ENCODE measurements around the gene FKBP2. TPM values are rescaled to one million over a fixed set of nuclear protein-coding genes. Genes with fewer than 3 reads are reported as not detected.

Gene FKBP2
- total RNA-seq, 3 donors from 2014 or later (not counting 1 experiment from before 2014, with no cell fraction given) = 26.4 to 39.3 (median 30.3) TPM

DNA sequence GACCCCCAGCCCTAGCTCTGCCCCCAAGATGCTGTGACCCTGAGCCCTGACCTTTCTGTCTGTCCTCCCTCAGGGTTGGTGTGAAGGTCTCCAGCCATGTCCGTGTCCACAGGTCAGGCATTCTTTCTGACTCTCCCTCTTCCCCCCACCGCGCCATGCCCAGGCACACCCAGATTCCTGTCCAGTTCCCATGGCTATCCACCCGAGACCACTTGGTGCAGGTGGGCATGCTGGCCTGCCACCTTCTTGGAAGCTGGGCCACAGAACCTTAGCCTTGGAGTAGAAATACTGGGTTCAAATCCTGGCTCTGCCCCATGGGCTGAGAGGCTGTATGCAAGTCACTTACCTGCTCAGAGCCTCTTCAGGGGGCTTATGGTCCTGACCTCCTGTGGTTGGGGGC, 8.1 kb downstream of the FKBP2 start:
- Histone ChIP-seq H3K36me3 (ENCODE audit: control insufficient read depth, insufficient read depth, low read length) (peaks cover 3% of the 10 kb centered on the region), H3K4me3 (ENCODE audit: low read length) (no peak overlapping the region), H3K4me1 (ENCODE audit: control insufficient read depth, insufficient read depth, low read length) (peaks cover 58% of the 10 kb centered on the region), H3K27me3 (ENCODE audit: control insufficient read depth, insufficient read depth, low read length) (no peaks in the 10 kb centered on the region), H3K9me3 (ENCODE audit: control insufficient read depth, insufficient read depth, low read length) (no peaks in the 10 kb centered on the region), H3K27ac (ENCODE audit: low read length) (no peak overlapping the region)
- intact Hi-C loops (cut with micrococcal nuclease) = no loop called here
- Mint-ChIP-seq H3K9me3 (no peaks in the 10 kb centered on the region), H3K4me1 (peaks cover 14 to 41% of the 10 kb centered on the region in 2 donors), H3K36me3 (no peaks in the 10 kb centered on the region), H3K4me3 (no peak overlapping the region), H3K27me3 (ENCODE audit: low read depth in 2 of 2) (no peaks in the 10 kb centered on the region), H3K27ac (no peak overlapping the region)
- no peak for ATAC-seq
- no peak for DNase-seq
- WGBS (ENCODE audit: insufficient coverage) = 97% methylated on average over 4 of the region's 4 CpGs
- TF ChIP-seq, protein P1, sequence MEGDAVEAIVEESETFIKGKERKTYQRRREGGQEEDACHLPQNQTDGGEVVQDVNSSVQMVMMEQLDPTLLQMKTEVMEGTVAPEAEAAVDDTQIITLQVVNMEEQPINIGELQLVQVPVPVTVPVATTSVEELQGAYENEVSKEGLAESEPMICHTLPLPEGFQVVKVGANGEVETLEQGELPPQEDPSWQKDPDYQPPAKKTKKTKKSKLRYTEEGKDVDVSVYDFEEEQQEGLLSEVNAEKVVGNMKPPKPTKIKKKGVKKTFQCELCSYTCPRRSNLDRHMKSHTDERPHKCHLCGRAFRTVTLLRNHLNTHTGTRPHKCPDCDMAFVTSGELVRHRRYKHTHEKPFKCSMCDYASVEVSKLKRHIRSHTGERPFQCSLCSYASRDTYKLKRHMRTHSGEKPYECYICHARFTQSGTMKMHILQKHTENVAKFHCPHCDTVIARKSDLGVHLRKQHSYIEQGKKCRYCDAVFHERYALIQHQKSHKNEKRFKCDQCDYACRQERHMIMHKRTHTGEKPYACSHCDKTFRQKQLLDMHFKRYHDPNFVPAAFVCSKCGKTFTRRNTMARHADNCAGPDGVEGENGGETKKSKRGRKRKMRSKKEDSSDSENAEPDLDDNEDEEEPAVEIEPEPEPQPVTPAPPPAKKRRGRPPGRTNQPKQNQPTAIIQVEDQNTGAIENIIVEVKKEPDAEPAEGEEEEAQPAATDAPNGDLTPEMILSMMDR (IDR thresholded peaks at IDR 0.05) = no peak

DNA sequence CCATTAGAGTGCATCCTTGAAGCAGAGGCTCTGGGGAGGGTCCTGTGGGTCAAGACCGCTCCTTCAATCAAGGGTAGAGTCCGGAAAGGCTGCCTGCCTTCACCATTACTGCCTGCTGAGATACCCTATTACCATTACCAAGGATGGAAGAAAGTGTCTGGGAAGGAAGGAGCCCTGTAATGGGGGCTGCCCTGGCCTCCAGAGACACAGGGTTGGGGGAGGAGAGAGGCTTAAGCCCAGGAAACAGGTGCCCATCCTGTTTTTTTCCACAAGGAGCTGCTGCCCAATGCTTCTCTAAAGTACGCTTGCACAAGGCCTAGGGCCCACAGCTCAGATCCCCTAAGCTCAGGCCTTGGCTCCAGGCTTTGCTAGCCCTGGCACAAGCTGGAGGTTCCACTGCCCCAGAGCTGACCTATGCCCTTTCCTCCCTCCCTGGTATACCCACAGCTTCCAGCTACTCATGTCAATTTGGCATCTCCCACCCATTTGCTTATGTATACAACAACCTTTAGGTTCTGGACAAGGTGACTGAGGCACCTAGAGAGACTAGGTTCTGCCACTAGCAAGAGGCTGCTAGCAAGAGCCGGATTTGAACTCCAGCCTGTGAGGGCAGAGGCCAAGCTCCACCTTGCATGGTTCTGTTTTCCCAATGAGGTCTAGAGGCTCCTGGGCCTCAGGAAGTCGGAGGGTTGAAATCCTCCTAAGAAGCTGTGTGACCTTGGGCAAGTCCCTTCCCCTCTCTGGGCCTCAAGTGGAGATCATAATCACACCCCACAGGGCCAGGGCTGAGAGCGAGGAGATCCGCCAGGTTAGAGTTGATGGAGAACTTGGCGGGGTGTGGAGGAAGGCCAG, 8.9 kb downstream of the FKBP2 start:
- H3K4me3 Mint-ChIP-seq = peak overlapping the region; percentile 40
- no peak overlapping the region for H3K27ac ChIP-seq (ENCODE audit: low read length)
- ATAC-seq = no peak
- H3K27me3 Mint-ChIP-seq (ENCODE audit: low read depth in 2 of 2) = no peaks in the 10 kb centered on the region
- H3K36me3 ChIP-seq (ENCODE audit: control insufficient read depth, insufficient read depth, low read length) = no peaks in the 10 kb centered on the region
- peaks cover 54% of the 10 kb centered on the region for H3K4me1 ChIP-seq (ENCODE audit: control insufficient read depth, insufficient read depth, low read length)
- H3K27ac Mint-ChIP-seq = no peak overlapping the region
- H3K4me3 ChIP-seq (ENCODE audit: low read length) = no peak overlapping the region
- 83% methylated on average over 6 of the region's 8 CpGs for WGBS (ENCODE audit: insufficient coverage)
- peaks cover 14 to 41% of the 10 kb centered on the region in 2 donors for H3K4me1 Mint-ChIP-seq
- DNase-seq = no peak
- TF ChIP-seq, protein P1 (IDR thresholded peaks at IDR 0.05) = no peak
- H3K36me3 Mint-ChIP-seq = no peaks in the 10 kb centered on the region
- intact Hi-C loops (cut with micrococcal nuclease) = loop anchor here (2.0 kb wide), 1 partner anchor 19 kb away; no protein-coding TSS in a partner anchor
- no peaks in the 10 kb centered on the region for H3K9me3 ChIP-seq (ENCODE audit: control insufficient read depth, insufficient read depth, low read length)
- no peaks in the 10 kb centered on the region for H3K9me3 Mint-ChIP-seq
- no peaks in the 10 kb centered on the region for H3K27me3 ChIP-seq (ENCODE audit: control insufficient read depth, insufficient read depth, low read length)

DNA sequence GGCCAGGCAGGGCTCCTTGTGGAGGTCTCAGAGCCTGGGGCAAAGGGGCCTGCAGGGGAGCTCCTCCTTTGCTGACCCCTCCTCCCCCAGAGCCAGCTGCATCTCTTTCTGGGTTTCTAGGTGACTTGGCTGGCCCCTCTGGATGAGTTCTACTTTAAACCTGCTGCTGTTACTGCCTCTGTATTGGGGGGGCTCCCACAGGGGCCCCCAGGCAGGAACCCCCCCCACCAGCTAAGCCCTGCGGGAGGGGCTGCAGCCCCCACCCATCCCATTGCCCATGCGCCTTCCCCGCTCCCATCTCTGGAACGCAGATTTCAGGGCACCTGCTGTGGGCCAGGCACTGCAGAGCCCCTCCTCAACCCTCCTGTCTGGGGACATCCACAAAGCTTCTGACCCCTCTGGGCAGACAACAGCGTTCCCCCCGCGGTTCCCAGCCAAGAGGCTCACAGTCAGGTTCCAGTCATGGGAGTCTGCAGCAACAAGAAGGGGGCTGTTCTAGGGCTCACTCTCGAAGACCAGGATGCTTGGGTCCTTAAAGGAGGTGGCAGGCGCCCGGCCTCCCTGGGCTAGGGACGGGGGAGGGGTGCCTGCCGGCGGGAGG, 9.6 kb downstream of the FKBP2 start:
- no peak for DNase-seq
- peaks cover 47% of the 10 kb centered on the region for H3K4me1 ChIP-seq (ENCODE audit: control insufficient read depth, insufficient read depth, low read length)
- Mint-ChIP-seq H3K27me3 (ENCODE audit: low read depth in 2 of 2) (no peaks in the 10 kb centered on the region), H3K27ac (peak overlapping the region in 1 of 2 donors; percentile 18), H3K4me3 (peak overlapping the region; percentile 77), H3K9me3 (no peaks in the 10 kb centered on the region), H3K36me3 (no peaks in the 10 kb centered on the region), H3K4me1 (peaks cover 14 to 36% of the 10 kb centered on the region in 2 donors)
- H3K4me3 ChIP-seq (ENCODE audit: low read length) = peak overlapping the region; percentile 41
- no peak overlapping the region for H3K27ac ChIP-seq (ENCODE audit: low read length)
- TF ChIP-seq, protein P1 (IDR thresholded peaks at IDR 0.05) = no peak
- H3K36me3 ChIP-seq (ENCODE audit: control insufficient read depth, insufficient read depth, low read length) = no peaks in the 10 kb centered on the region
- 27% methylated on average over 13 of the region's 13 CpGs for WGBS (ENCODE audit: insufficient coverage)
- H3K9me3 ChIP-seq (ENCODE audit: control insufficient read depth, insufficient read depth, low read length) = no peaks in the 10 kb centered on the region
- H3K27me3 ChIP-seq (ENCODE audit: control insufficient read depth, insufficient read depth, low read length) = no peaks in the 10 kb centered on the region
- ATAC-seq = no peak
- intact Hi-C loops (cut with micrococcal nuclease) = loop anchor here (1.0 to 2.0 kb wide), 2 partner anchors 18 to 51 kb away; no protein-coding TSS in a partner anchor
